GM21526 (cell line): ENCODE measurements around the gene CYBRD1.

Experiments used
- ATAC-seq: cut with Tn5 transposase; IDR thresholded peaks from one replicate; pipeline ENCODE4 v1.9.1; 2021; ENCODE audit warnings: moderate library complexity; ENCODE audit not compliant: unreplicated experiment, low FRiP score

CYBRD1 gene

DNA sequence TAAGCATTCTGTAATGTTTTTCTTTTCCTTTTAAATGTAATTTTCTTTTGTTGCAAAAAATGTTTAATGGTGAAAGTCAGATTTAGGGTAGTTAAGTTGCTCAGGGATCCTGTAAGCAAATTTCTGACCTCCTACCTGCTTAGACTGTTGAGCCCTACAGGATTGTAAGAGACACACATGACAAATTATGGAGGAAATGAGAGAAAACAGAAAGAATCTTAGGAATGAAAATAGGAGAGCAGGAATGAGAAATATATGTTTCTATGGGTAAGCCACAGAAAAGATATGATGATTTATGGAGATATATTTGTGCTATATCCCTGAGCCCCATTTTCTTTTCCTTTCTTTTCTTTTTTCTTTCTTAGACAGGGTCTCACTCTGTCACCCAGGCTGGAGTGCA, 28.3 kb downstream of the CYBRD1 start:
- ATAC-seq, result no peak

GRCh38 chr2:171551836-171552235, 29.6 kb downstream of the CYBRD1 start:
- ATAC-seq, result no peak

- no peak for ATAC-seq
These were observed 31.0 kb downstream of the CYBRD1 start for GRCh38 chr2:171553236-171553635.

GRCh38 chr2:171553858-171554257, 31.6 kb downstream of the CYBRD1 start:
- no peak for ATAC-seq

DNA sequence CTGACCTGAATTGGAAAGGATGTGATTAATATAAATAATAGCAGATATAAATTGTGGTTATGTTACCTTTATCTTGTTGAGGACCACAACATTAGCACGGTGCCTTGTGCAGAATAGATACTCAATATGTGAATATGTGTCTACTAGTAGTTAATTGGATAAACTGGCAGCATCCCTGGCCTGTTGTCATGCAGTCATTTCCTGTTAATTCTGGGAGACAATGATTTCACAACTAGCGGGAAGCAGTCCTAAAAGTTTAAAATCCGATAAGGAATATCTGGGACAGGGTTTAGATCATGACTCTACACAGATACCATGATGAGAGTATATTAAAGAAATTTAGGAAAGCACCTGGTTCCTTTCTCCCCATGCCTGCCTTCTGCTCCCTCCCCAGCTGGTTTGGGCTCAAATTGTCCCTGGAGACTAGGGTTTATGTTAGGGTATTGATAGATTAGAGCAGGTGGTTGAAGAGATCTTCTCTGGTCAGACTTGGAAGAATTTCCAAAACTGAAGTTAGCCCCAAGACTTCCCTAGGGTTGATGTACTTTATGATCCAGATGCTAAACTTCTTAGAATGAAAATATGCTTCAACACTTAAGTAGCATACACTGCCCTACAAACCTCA, 32.8 kb downstream of the CYBRD1 start:
- ATAC-seq, result no peak

GRCh38 chr2:171557363-171557762, 35.1 kb downstream of the CYBRD1 start:
- ATAC-seq, result no peak

GRCh38 chr2:171563301-171563700, 41.0 kb downstream of the CYBRD1 start:
- ATAC-seq, result no peak

DNA sequence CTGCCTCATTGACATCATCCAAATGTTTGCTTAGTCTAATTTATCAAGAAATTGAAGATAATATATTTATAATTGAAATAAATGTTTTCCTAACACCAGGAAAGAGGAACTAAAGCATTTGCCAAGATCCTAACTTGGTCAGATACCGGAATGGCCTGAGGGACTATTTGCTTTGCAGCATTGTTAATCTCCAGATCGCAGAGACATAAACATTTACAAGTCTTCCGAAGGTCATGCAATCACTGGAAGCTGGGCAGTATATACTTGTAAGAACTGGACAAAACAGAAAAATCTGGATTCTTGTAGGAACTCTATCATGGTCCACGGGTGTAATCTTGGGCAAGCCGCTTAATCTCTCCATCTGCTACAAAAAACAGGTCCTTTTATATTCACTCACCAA, 42.2 kb downstream of the CYBRD1 start:
- no peak for ATAC-seq

- ATAC-seq, result no peak
These were observed 43.8 kb downstream of the CYBRD1 start for GRCh38 chr2:171566057-171566456.

- ATAC-seq, result no peak
These were observed 44.5 kb downstream of the CYBRD1 start for GRCh38 chr2:171566753-171567152.

GRCh38 chr2:171568089-171568488, 45.8 kb downstream of the CYBRD1 start:
- ATAC-seq, result no peak

DNA sequence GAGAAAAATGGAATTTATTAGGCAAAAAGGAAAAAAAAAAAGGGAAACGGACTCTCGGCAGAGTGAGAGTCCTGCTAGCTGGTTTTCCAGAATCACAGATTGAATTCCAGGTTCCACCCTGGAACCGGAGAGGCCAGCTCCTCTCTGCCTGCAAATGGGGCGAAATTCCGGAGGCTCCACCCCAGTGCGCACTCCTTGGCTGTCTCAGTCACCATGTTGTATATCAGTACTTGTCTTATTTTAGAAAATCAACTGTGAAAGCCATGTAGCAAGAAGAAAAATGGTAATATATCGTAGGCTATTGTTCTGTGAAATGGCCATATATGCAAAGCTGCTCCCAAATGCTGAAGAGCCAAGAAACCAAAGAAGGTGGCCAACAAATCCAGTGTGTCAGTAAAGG, 49.4 kb downstream of the CYBRD1 start:
- no peak for ATAC-seq

DNA sequence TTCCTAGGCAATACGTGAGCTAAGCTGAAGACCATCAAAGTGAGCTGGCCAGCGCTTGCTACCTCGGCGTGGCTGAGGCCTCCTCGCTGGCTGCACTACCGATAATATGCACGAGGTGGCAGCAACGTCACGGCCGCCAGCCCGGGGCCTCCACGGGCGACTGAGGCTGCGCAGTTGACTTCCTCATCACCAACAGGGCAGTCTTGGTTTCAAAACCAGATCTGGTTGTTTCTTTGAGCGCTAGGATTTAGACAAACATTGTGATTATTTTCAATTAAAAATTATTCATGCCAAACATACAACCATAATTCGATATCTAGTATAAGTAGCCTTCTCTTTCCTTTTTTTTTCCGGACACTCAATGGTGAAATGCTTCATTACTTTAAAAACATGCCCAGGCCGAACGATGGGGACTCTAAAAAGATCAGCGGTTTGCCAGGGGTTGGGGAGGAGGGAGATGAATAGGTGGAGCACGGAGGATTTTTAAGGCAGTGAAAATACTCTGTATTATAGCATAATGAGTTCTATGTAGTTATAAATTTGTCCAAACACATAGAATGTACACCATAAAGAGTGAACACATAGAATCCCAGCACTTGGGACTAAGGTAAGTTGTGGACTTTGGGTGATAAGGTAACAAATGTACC, 52.0 kb downstream of the CYBRD1 start:
- peak; percentile 83 for ATAC-seq

DNA sequence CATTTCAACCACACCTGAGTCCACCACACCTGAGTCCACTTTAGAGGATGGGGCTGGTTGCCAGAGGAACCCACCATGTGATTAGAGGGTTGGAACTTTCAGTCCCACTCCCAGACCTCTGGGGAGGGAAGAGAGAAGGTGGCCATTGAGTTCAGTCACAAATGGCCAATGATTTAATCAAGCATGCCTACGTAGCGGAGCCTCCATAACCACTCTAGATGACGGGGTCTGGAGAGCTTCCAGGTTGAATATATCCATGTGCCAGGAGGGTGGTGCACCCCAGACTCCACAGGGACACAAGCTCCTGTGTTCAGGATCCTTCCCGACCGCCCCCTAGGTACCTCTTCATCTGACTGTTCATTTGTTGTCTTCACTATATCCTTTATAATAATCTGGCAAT, 53.3 kb downstream of the CYBRD1 start:
- ATAC-seq, result no peak

DNA sequence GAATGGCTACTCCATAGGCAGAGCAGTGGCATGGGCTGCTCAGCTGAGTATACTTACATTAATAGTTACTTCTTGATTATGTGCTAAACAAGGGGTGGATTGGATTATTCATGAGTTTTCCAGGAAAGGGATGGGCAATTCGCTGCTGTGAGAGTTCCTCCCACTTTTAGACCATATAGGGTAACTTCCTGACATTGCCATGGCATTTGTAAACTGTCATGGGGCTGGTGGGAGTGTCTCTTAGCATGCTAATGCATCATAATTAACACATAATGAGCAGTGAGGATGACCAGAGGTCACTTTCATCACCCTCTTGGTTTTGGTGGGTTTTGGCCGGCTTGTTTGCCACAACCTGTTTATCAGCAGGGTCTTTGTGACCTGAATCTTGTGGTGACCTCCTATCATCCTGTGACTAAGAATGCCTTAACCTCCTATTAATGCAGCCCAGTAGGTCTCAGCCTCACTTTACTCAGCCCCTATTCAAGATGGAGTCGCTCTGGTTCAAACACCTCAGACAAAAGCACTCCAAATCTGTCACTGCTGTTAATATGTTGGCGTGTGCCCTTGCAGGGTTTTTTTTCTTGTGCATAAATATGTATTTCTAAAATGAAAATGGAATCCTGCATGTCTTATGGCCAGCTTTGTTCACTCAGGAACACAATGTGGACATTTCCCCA, 56.0 kb downstream of the CYBRD1 start:
- ATAC-seq, result no peak

DNA sequence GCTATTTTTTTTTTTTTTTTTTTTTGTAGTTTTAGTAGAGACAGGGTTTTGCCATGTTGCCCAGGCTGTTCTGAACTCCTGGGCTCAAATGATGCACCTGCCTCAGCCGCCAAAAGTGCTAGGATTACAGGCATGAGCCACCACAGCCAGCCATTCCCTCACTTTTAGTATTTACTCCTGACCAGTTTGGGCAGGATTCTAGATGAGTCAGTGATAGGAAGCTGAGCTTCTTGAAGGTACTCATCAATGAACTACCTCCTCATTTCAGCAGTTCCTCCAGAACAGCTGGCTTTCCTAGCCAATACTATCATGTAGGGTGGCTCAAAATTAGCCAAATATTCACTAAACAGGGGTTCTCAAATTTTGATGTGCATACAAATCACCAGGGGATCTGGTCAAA, 57.2 kb downstream of the CYBRD1 start:
- no peak for ATAC-seq

DNA sequence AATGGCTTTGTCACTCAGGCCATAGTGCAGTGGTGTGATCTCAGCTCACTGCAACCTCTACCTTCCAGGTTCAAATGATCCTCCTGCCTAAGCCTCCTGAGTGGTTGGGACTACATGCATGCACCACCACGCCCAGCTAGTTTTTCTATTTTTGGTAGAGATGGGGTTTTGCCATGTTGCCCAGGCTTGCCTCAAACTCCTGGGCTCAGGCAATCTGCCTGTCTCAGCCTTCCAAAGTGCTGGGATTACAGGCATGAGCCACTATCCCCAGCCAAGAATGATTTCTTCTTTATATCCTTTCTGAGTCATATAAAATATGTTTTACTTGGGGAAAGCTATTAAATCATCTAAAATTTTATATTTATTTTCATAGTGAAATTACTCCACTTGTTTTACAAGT, 61.3 kb downstream of the CYBRD1 start:
- no peak for ATAC-seq

GRCh38 chr2:171584001-171584400, 61.7 kb downstream of the CYBRD1 start:
- ATAC-seq, result no peak

GRCh38 chr2:171587132-171587531, 64.9 kb downstream of the CYBRD1 start:
- ATAC-seq, result no peak

GRCh38 chr2:171587567-171587966, 65.3 kb downstream of the CYBRD1 start:
- ATAC-seq, result no peak

- no peak for ATAC-seq
These were observed 67.8 kb downstream of the CYBRD1 start for GRCh38 chr2:171590116-171590515.

DNA sequence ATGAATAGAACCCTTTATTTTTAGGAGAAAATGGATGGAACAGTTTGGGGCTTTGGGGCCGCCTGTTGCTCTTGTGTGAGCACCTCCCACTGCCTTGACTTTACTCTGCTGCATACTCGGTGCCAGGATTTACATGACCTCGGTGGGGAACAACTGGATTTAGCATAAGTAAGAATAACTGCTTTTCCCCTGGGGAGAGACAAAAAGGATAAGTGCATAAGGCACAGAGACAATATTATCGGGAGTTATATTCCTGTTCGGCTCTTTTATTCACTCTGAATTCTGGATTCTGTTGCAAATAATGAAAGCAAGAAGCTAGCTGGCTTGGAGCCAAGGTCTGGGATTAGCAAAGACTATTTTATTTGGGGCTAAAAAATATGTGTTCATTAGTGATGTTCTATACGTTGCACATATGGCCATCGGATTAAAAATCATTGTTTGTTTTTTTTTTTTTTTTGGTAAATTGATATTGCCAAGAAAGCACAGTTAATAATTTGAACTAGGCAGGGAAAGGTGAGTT, 69.8 kb downstream of the CYBRD1 start:
- ATAC-seq, result no peak
